ENCODE data around the gene KCNQ4.

The KCNQ4 gene

DNA sequence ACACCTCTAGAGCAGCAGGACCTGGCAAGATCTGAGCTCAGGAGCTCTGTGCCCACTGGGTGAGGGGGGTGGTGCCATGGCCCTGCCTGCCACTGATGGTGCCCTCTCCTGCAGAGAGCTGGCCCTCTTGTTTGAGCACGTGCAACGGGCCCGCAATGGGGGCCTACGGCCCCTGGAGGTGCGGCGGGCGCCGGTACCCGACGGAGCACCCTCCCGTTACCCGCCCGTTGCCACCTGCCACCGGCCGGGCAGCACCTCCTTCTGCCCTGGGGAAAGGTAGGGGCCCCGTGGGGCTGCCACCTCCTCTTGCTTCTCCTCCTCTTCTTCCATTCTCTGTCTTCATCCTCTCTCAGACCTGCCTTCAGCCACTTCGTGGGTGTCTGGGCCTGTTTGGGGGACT is 40.4 kb downstream of the KCNQ4 start:
- H3K27ac Mint-ChIP-seq, result no peak overlapping the region
- no peak for DNase-seq

DNA sequence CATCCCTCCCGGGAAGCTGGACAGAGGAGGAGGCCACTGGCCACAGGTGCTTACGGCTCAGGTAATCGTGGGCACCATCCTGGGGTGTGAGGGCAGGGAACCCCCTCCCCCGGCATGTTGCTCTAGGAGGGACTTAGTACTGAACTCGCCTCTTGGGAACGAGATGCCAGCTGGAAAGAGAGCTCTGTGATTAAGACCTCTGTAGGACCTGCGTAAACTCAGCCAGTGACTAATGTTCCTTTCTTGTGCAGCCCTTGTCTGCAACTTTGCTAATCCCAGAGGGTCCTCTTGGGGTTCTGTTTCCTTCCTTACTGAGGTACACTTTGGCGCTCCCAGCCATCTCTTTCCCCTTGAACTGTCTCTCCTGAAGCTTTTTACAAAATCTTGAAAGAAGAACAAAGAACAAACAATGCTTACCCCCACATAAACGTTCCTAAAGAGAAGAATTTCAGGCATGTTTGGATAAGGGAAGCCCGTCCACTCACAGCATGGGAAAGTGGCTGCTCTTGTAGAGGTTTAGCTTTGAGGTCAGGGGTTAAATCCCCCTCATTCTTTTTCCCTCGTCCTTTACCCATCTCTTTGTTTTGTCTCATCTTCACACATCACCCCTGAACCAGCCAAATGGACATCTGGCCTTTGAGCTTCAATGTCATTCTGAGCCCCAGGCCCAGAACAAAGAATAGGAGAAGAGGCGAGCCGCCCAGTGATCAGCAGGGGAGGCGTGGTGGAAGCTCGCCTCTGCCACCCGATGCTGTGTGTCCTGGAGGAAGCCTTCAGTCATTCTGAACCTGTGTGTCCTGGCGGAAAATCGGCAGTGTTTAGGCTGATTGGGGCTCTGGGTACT is 41.2 kb downstream of the KCNQ4 start:
- Mint-ChIP-seq H3K9me3 (no peaks in the 10 kb centered on the region), H3K27ac (no peak overlapping the region)

More for the DNA sequence above, 40.4 kb downstream of the KCNQ4 start:
- H3K4me3 Mint-ChIP-seq, result no peak overlapping the region
- H3K36me3 Mint-ChIP-seq (ENCODE audit: low read depth), result no peaks in the 10 kb centered on the region
- H3K4me1 Mint-ChIP-seq, result peaks cover 16% of the 10 kb centered on the region
- no peak for ATAC-seq
- H3K27me3 Mint-ChIP-seq, result no peaks in the 10 kb centered on the region
- no peaks in the 10 kb centered on the region for H3K9me3 Mint-ChIP-seq

DNA sequence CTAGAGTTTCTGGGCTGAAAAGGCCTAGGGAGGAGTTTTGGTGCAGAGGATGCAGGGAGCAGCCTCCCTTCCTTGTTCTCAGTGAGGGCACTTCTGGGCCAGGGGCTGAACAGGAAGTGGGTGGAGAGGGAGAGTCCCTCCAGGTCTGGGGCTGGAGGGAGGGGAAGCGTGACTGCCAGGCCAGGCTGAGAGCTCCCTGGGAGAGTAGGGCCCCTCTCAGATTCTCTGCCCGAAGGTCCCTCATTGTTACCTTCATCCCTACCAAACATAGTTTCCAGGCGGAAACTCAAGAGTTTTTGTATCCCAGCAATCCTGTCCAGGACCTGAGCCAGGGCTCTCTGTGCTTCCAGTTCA is 41.8 kb downstream of the KCNQ4 start:
- Mint-ChIP-seq H3K27me3 (no peaks in the 10 kb centered on the region), H3K27ac (no peak overlapping the region), H3K36me3 (ENCODE audit: low read depth) (no peaks in the 10 kb centered on the region), H3K4me3 (no peak overlapping the region), H3K9me3 (no peaks in the 10 kb centered on the region), H3K4me1 (peaks cover 16% of the 10 kb centered on the region)
- ATAC-seq (no peak), DNase-seq (no peak)

More for the DNA sequence above, 41.2 kb downstream of the KCNQ4 start:
- Mint-ChIP-seq H3K4me3 (no peak overlapping the region), H3K27me3 (no peaks in the 10 kb centered on the region), H3K4me1 (peaks cover 16% of the 10 kb centered on the region), H3K36me3 (ENCODE audit: low read depth) (no peaks in the 10 kb centered on the region)
- ATAC-seq (no peak), DNase-seq (no peak)

DNA sequence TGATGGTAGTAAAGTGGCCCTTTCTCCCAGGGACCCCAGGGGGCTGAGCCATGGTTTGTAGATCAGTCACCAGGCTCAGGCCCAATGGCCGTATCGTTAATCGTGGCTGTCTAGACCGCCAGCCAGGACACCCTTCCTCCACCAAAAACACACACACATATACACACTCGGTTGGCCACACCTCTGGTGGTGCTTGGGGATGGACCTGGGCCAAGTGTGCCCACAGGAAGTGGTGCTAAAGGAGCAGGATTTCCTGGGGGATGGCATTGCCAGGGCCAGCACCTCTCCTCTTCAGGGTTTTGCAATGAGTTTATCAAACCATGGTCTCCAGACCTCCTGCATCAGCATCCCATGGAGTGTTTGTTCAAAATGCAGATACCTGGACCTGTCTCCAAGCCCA is 42.4 kb downstream of the KCNQ4 start:
- Mint-ChIP-seq H3K9me3 (no peaks in the 10 kb centered on the region), H3K36me3 (ENCODE audit: low read depth) (no peaks in the 10 kb centered on the region), H3K27me3 (no peaks in the 10 kb centered on the region), H3K27ac (no peak overlapping the region), H3K4me1 (peaks cover 16% of the 10 kb centered on the region), H3K4me3 (no peak overlapping the region)
- ATAC-seq, result no peak
- DNase-seq, result no peak

DNA sequence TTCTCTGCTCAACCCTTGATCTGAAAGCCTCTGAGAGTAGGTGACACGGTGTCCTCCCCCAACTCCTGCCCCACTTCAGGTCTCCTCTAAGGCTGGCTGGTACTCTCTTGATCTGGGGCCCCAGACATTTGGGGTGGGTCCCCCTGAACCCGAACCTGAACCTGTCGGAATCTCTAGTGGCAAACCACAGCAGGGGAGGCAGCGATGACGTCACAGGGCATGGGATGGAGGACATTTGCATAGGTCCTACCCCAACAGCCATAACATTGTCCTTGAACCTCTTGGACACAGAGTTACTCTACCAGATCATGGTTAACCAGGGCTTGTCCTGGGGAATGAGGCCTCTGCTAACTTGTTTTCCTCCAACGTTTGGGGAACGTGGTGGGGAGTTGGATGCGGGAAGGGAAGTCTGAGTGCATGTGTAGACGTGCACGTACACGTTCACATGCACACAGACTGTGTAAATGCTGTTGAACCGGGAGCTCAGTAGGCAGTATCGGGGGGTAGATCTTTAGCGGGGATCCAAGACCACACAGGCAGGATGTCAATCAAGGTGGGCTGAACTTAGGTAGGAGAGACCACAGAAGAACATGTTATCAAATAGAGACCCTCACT is 46.2 kb downstream of the KCNQ4 start:
- no peaks in the 10 kb centered on the region for H3K27me3 Mint-ChIP-seq
- ATAC-seq, result no peak
- H3K36me3 Mint-ChIP-seq (ENCODE audit: low read depth), result no peaks in the 10 kb centered on the region
- H3K9me3 Mint-ChIP-seq, result no peaks in the 10 kb centered on the region
- no peak for DNase-seq
- no peak overlapping the region for H3K27ac Mint-ChIP-seq
- H3K4me3 Mint-ChIP-seq, result no peak overlapping the region
- H3K4me1 Mint-ChIP-seq, result peaks cover 15% of the 10 kb centered on the region

DNA sequence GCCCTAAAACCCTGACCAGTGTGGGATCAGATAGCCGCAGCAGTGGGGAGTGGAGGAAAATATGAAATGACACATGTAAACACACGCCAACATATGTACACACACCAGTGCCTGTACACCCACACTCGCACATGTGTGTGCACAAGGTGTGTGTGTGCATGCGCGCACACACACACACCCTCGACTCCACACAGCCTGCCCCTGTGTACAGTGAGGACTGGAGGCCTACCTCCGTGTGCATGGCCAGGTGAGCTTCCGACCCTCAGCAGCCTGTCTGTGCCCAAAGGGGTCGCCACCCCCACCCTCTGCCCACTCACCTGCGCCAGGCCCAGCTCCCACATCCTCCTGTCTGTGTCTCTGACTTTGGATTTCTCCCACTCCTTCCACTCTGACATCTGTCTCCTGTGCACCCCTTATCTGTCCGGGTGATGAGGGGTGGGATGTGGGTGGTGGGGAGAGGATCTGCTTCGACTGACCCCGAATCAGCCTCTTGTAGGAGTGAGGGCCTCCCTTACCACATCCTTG is 46.9 kb downstream of the KCNQ4 start:
- no peaks in the 10 kb centered on the region for H3K36me3 Mint-ChIP-seq (ENCODE audit: low read depth)
- DNase-seq, result no peak
- ATAC-seq, result no peak
- no peaks in the 10 kb centered on the region for H3K9me3 Mint-ChIP-seq
- H3K4me3 Mint-ChIP-seq, result no peak overlapping the region
- H3K27me3 Mint-ChIP-seq, result no peaks in the 10 kb centered on the region
- peaks cover 8% of the 10 kb centered on the region for H3K4me1 Mint-ChIP-seq
- no peak overlapping the region for H3K27ac Mint-ChIP-seq

DNA sequence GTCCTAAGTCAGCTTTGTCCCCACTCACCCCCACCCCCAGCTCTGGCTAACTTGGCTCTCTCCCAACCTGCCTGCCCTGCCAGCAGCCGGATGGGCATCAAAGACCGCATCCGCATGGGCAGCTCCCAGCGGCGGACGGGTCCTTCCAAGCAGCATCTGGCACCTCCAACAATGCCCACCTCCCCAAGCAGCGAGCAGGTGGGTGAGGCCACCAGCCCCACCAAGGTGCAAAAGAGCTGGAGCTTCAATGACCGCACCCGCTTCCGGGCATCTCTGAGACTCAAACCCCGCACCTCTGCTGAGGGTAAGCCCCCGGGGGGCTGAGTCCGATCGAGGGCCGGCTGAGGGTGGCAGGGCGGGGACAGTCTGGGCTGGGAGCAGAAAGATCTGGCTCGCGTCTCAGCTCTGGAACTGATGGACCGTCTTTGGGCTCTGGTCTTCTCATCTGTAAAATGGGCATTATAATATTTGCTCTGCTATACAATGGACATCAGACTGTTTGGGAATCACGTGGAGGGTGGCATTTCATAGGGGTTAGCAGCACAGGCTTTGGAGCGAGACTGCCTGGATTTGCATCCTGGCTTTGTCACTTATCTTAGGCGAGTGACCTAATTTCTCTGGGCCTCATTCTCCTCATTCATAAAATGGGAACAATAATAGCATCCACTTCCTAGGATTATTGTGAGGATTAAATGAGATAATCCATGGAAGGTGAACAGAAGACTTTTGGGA is 47.6 kb downstream of the KCNQ4 start:
- Mint-ChIP-seq H3K4me1 (peaks cover under 1% of the 10 kb centered on the region), H3K27me3 (no peaks in the 10 kb centered on the region), H3K36me3 (ENCODE audit: low read depth) (no peaks in the 10 kb centered on the region), H3K9me3 (no peaks in the 10 kb centered on the region), H3K27ac (no peak overlapping the region), H3K4me3 (no peak overlapping the region)
- no peak for DNase-seq
- no peak for ATAC-seq

DNA sequence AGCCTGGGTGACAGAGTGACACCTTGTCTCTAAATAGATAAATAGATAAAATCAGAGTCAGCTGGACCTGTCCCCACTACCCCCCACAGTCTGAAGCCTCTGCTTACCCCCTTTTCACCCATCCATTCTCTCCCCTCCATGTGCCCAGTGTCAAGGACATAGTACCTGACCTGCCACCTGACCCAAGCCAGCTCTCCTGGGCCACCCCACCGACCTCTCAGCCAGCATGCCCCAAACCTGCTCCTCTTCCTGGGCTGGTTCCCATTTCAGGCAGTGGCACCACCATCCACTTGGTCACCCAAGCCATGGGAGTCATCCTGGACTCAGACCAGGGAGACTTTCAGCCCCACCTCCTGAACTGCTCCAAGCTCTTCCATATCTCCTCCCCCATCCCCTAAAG is 50.4 kb downstream of the KCNQ4 start:
- Mint-ChIP-seq H3K4me1 (no peaks in the 10 kb centered on the region), H3K36me3 (ENCODE audit: low read depth) (no peaks in the 10 kb centered on the region), H3K9me3 (no peaks in the 10 kb centered on the region), H3K27me3 (no peaks in the 10 kb centered on the region), H3K27ac (no peak overlapping the region), H3K4me3 (no peak overlapping the region)
- no peak for DNase-seq
- ATAC-seq, result no peak

DNA sequence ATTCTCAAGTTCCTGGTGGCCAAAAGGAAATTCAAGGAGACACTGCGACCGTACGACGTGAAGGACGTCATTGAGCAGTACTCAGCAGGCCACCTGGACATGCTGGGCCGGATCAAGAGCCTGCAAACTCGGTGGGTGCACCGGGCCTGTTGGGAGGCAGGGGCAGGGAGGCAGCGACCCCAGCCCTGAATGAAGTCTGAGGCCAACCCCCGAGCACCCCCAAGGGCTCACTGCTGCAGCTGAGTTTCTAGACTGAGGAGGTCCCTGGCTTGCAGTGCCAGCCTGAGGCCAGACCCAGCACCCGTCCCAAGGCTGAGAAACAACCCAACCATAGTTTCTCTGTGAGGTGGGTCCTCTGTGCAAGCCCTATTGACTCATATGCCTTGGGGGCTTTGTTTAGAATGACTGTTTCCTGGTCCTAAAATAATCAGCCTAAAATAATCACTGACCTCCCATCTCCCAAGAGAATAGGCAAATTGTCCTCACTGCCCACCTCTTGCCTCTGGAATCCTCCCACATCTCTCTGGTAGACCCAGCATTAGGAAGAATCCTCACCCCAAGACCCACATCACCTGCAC is 51.5 kb downstream of the KCNQ4 start:
- no peak for ATAC-seq
- H3K9me3 Mint-ChIP-seq, result no peaks in the 10 kb centered on the region
- H3K4me3 Mint-ChIP-seq, result no peak overlapping the region
- H3K36me3 Mint-ChIP-seq (ENCODE audit: low read depth), result no peaks in the 10 kb centered on the region
- H3K27me3 Mint-ChIP-seq, result no peaks in the 10 kb centered on the region
- no peak for DNase-seq
- no peak overlapping the region for H3K27ac Mint-ChIP-seq
- peaks cover 3% of the 10 kb centered on the region for H3K4me1 Mint-ChIP-seq

DNA sequence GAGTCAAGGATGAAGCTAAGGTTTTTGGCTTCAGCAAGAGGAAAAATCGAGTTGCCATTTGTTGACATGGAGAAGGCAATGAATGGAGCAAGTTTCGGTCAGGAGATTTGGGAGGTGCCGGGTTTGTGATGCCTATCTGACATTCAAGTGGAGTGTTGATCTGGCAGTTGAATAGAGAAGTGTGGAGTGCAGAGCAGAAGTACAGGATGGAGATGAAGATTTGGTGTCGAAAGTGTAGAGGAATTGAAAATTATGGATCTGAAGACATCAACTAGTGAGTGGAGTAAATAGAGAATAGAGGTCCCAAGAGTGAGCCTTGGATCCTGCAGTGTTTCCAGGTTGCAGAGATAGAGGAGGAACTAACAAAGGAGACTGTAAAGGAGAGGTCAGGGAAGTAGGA is 52.7 kb downstream of the KCNQ4 start:
- ATAC-seq, result no peak
- no peak overlapping the region for H3K27ac Mint-ChIP-seq
- no peaks in the 10 kb centered on the region for H3K27me3 Mint-ChIP-seq
- DNase-seq, result no peak
- no peaks in the 10 kb centered on the region for H3K36me3 Mint-ChIP-seq (ENCODE audit: low read depth)
- H3K9me3 Mint-ChIP-seq, result no peaks in the 10 kb centered on the region
- H3K4me1 Mint-ChIP-seq, result peaks cover 13% of the 10 kb centered on the region
- H3K4me3 Mint-ChIP-seq, result no peak overlapping the region

DNA sequence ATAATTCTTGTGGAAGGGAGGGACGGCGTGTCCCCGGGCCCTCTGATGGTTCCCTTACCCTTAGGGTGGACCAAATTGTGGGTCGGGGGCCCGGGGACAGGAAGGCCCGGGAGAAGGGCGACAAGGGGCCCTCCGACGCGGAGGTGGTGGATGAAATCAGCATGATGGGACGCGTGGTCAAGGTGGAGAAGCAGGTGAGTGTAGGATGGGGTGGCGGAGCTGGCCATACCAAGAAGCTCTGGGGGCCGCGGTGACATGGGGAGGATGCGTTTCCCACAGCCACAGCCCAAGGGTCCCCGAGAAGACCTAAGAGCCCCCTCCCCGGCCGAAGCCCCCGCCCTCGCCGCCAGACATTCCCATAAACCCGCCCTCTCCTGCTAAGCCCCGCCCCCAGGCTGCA is 54.0 kb downstream of the KCNQ4 start:
- no peaks in the 10 kb centered on the region for H3K9me3 Mint-ChIP-seq
- peaks cover 13% of the 10 kb centered on the region for H3K4me1 Mint-ChIP-seq
- no peak overlapping the region for H3K4me3 Mint-ChIP-seq
- H3K27ac Mint-ChIP-seq, result no peak overlapping the region
- ATAC-seq (no peak), DNase-seq (no peak)
- no peaks in the 10 kb centered on the region for H3K36me3 Mint-ChIP-seq (ENCODE audit: low read depth)
- H3K27me3 Mint-ChIP-seq, result no peaks in the 10 kb centered on the region

DNA sequence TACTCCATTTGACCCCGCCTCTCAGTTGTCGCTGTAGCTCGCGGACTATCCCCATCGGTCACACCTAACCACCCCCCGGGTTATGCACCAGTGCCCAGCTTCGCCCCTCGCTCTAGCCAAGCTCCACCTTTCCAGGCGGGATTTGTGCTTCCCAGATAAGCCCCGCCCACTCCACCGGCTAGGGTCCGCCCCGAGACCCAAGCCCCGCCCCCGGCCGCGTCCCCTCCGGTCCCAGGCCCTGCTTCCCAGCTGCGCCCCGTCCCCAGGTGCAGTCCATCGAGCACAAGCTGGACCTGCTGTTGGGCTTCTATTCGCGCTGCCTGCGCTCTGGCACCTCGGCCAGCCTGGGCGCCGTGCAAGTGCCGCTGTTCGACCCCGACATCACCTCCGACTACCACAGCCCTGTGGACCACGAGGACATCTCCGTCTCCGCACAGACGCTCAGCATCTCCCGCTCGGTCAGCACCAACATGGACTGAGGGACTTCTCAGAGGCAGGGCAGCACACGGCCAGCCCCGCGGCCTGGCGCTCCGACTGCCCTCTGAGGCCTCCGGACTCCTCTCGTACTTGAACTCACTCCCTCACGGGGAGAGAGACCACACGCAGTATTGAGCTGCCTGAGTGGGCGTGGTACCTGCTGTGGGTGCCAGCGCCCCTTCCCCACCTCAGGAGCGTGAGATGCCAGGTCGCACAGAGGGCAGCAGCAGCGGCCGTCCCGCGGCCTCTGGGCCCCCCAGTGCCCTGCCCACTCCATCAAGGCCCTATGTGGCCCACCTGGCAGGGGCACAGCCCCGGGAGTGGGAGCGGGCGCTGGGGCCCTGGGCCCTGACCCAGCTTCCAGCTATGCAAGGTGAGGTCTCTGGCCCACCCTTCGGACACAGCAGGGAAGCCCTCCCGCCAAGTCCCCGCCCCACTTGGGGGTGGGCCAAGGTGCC is 54.7 kb downstream of the KCNQ4 start:
- H3K9me3 Mint-ChIP-seq, result no peaks in the 10 kb centered on the region
- no peaks in the 10 kb centered on the region for H3K36me3 Mint-ChIP-seq (ENCODE audit: low read depth)
- no peak overlapping the region for H3K27ac Mint-ChIP-seq
- H3K27me3 Mint-ChIP-seq, result no peaks in the 10 kb centered on the region
- peaks cover 13% of the 10 kb centered on the region for H3K4me1 Mint-ChIP-seq
- H3K4me3 Mint-ChIP-seq, result no peak overlapping the region
- ATAC-seq (no peak), DNase-seq (no peak)

DNA sequence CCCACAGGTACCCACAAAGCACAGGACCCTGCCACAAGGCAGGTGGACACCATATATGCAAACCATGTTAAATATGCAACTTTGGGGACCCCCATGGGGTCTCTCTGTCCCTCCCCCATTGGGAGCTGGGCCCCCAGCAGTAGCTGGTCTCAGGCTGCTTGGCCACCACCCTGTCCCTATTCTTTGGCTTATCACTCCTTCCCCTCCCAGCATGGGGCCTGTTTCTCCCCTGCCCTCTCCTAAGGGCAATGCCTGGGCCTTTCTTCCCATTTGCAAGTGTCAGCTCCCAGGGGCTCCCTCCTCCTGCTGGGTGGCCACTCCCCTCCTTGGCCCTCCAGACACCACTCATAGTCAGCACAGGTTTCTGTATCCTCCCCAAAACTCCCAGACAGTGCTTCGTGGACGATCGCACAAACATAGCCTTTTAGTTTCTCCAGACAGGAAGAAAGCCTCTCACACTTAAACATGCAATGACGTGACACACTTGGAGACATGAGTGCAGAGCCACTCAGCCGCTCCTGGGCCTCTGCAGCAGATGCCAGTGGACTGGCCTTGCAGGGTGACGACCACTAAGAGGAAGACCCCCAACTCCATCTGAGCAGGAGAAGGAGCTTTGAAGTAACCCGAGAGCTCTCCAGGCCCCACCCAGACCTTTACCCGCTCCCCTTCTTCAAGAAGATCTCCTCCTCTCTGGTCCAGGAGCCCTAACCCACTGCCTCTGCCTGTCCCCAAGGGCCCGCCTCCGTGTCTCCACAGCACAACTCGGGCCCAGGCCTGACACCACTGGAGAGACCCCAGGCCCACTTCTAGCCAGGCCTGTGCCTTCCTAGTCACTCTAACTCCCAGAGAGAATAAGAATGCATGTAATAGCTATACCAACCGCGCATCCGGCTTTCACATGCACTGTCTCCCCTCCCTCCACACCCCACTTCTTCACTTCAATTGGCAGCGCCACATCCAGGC is 55.7 kb downstream of the KCNQ4 start:
- peaks cover 13% of the 10 kb centered on the region for H3K4me1 Mint-ChIP-seq

More for the DNA sequence above, 55.7 kb downstream of the KCNQ4 start:
- no peak for ATAC-seq
- H3K9me3 Mint-ChIP-seq, result no peaks in the 10 kb centered on the region
- no peak overlapping the region for H3K27ac Mint-ChIP-seq
- H3K36me3 Mint-ChIP-seq (ENCODE audit: low read depth), result no peaks in the 10 kb centered on the region
- no peaks in the 10 kb centered on the region for H3K27me3 Mint-ChIP-seq
- no peak for DNase-seq
- no peak overlapping the region for H3K4me3 Mint-ChIP-seq
